HepG2 (cell line): ENCODE data around the gene CIBAR2. TPM values are rescaled to one million over a fixed set of nuclear protein-coding genes. Genes with fewer than 3 reads are reported as not detected.
A peak's percentile ranks its signal among the peaks of the same experiment; 100 is the strongest.

Experiments used
- AKNA ChIP-seq: sonication (generic); formaldehyde crosslinking; IDR thresholded peaks from 2 replicates; pipeline ENCODE4 v1.4.0; 2020; ENCODE audit warnings: missing genetic modification reagents, borderline replicate concordance
- ETV6 ChIP-seq: sonication (generic); formaldehyde crosslinking; conservative IDR thresholded peaks from 2 replicates; pipeline ENCODE4 v1.4.0; 2020; ENCODE audit warnings: missing genetic modification reagents
- HBP1 ChIP-seq: IDR thresholded peaks from 2 replicates; pipeline ENCODE4 v1.6.1; 2016; ENCODE audit warnings: low read depth, control low read depth
- KLF15 ChIP-seq: sonication (generic); formaldehyde crosslinking; IDR thresholded peaks from 2 replicates; pipeline ENCODE4 v1.8.1; 2023; ENCODE audit warnings: borderline replicate concordance, mild to moderate bottlenecking, inconsistent platforms, missing genetic modification reagents, mixed read lengths
- NCOR1 ChIP-seq: fragments of 200-600 bp; sonication (generic); IDR thresholded peaks from 2 replicates; pipeline ENCODE4 v1.7.0; 2017; ENCODE audit warnings: antibody characterized with exemption, low read length, borderline replicate concordance
- PPARG ChIP-seq: conservative IDR thresholded peaks from 2 replicates; pipeline ENCODE4 v1.6.1; 2016; ENCODE audit warnings: missing biosample characterization, missing genetic modification reagents
- RNF219 ChIP-seq: sonication (generic); formaldehyde crosslinking; IDR thresholded peaks from 2 replicates; pipeline ENCODE4 v1.5.0; 2020; ENCODE audit warnings: mild to moderate bottlenecking, missing genetic modification reagents
- RXRB ChIP-seq: IDR thresholded peaks from 2 replicates; pipeline ENCODE4 v1.6.1; 2016; ENCODE audit warnings: borderline replicate concordance, missing genetic modification reagents, missing compliant biosample characterization
- SYNCRIP ChIP-seq: fragments of 200-400 bp; formaldehyde crosslinking; IDR thresholded peaks from 2 replicates; pipeline ENCODE4 v1.6.1; 2018; ENCODE audit warnings: mild to moderate bottlenecking, low read depth, low read length; ENCODE audit not compliant: insufficient read depth
- ZBTB34 ChIP-seq: sonication (generic); formaldehyde crosslinking; IDR thresholded peaks from 2 replicates; pipeline ENCODE4 v1.8.0; 2022; ENCODE audit warnings: mild to moderate bottlenecking, missing genetic modification reagents
- ZHX1 ChIP-seq: sonication (generic); formaldehyde crosslinking; IDR thresholded peaks from 2 replicates; pipeline ENCODE4 v1.8.1; 2022; ENCODE audit warnings: low read depth, mild to moderate bottlenecking, missing genetic modification reagents
- ZNF607 ChIP-seq: sonication (generic); formaldehyde crosslinking; IDR thresholded peaks from 2 replicates; pipeline ENCODE4 v1.5.1; 2020; ENCODE audit warnings: missing genetic modification reagents, mild to moderate bottlenecking, borderline replicate concordance
- ZNF773 ChIP-seq: sonication (generic); formaldehyde crosslinking; IDR thresholded peaks from 2 replicates; pipeline ENCODE4 v1.4.0; 2020; ENCODE audit warnings: missing genetic modification reagents, borderline replicate concordance
- ZNF776 ChIP-seq: sonication (generic); formaldehyde crosslinking; IDR thresholded peaks from 2 replicates; pipeline ENCODE4 v1.4.0; 2020; ENCODE audit warnings: mild to moderate bottlenecking, missing genetic modification reagents
- polyA plus RNA-seq, 8 experiments: library from polyadenylated mRNA; depleted of rRNA in 3 of 8; stranded (reverse) in 7 of 8; unstranded in 1 of 8; fragments of >200 nt; fragmentation: Illumina TruSeq in 4 of 8; extraction: Trizol in 4 of 8; gene quantifications; 2 replicates each; pipeline versions ENCODE4 v1.2.1 to v1.2.3, GENCODE V29; 2011 to 2016; ENCODE audit warnings: low read depth in 4 of 8, missing spikeins in 1 of 8, mixed read lengths in 1 of 8; ENCODE audit not compliant: insufficient read depth in 1 of 8
- total RNA-seq, 5 experiments: library from RNA; depleted of rRNA; stranded (reverse); fragments of >200 nt; fragmentation: Illumina TruSeq; extraction: Trizol; gene quantifications; 2 replicates each; pipeline ENCODE4 v1.2.3, GENCODE V29; 2016; ENCODE audit warnings: low read depth in 1 of 5

The CIBAR2 gene
- total and polyA plus RNA-seq, 2 of the 13 experiments (the other 11 are each of a cell fraction or from before 2014, with no cell fraction given), result not detected

- TF ChIP-seq HBP1 (0 out of 2 replicates have a peak, but pooled peaks have one; percentile 23), ZBTB34 (CRISPR knock-in tag) (0 out of 2 replicates have a peak, but pooled peaks have one; percentile 26), AKNA (no peak; the same call in 1 of the 2 replicates), SYNCRIP (no peak), RNF219 (CRISPR knock-in tag) (no peak; the same call in 1 of the 2 replicates), RXRB (CRISPR knock-in tag) (peak; percentile 91), ZNF776 (CRISPR knock-in tag) (peak; percentile 88; the same call in 1 of the 2 replicates), ZNF607 (CRISPR knock-in tag) (no peak), ZNF773 (CRISPR knock-in tag) (no peak), NCOR1 (no peak), ETV6 (CRISPR knock-in tag) (peak; percentile 74; the same call in 1 of the 2 replicates), ZHX1 (CRISPR knock-in tag) (no peak), PPARG (CRISPR knock-in tag) (0 out of 2 replicates have a peak, but pooled peaks have one; percentile 32), KLF15 (CRISPR knock-in tag) (no peak)
Observed at GRCh38 chr16:85137323-85138072, 25.2 kb upstream of the CIBAR2 start (continued).
